Activated naive CD4-positive, alpha-beta T cell treated with Interleukin-2 at 50 U/mL for 16 hours (primary cell): Measurements from ENCODE around the gene CCDC171.
"Not testable (repeated sequence)": the region's sequence is repeated elsewhere in the genome, so short reads cannot be mapped to it uniquely, and the experiment has no call there.

ENCODE experiments used
- DNase-seq: peaks from one replicate; pipeline ENCODE4 v3.0.0-alpha.2; 2020

CCDC171 gene

GRCh38 chr9:15552636-15553527 lies at the start of gene CCDC171:
TSS of gene CCDC171 (plus strand) at chr9:15553043. CDS start at chr9:15564089, 11,046 bp downstream.
- peak; percentile 85 for DNase-seq

GRCh38 chr9:15505921-15506320 lies 46.9 kb upstream of the CCDC171 start:
- DNase-seq: no peak

- peak; percentile 69 for DNase-seq
Observed at GRCh38 chr9:15509931-15510788, 42.7 kb upstream of the CCDC171 start.

GRCh38 chr9:15510789-15511575 lies 41.9 kb upstream of the CCDC171 start, which contains the start of gene PSIP1:
TSS of gene PSIP1 (minus strand) at chr9:15510970. CDS start at chr9:15510188, 782 bp downstream.
- DNase-seq: peak; percentile 89

GRCh38 chr9:15512204-15512603 lies 40.6 kb upstream of the CCDC171 start:
- no peak for DNase-seq

GRCh38 chr9:15512889-15513288 lies 40.0 kb upstream of the CCDC171 start:
- DNase-seq: no peak

- no peak for DNase-seq
Observed at GRCh38 chr9:15513335-15513734, 39.5 kb upstream of the CCDC171 start.

- DNase-seq: no peak
Observed at GRCh38 chr9:15519831-15520230, 33.0 kb upstream of the CCDC171 start.

- no peak for DNase-seq
Observed at GRCh38 chr9:15521254-15521653, 31.6 kb upstream of the CCDC171 start.

GRCh38 chr9:15522130-15522755 lies 30.6 kb upstream of the CCDC171 start:
- DNase-seq: no peak

- no peak for DNase-seq
Observed at GRCh38 chr9:15524845-15525455, 27.9 kb upstream of the CCDC171 start.

- DNase-seq: no peak
Observed at GRCh38 chr9:15525958-15526357, 26.9 kb upstream of the CCDC171 start.

- DNase-seq: not testable (repeated sequence)
Observed at GRCh38 chr9:15527035-15527434, 25.8 kb upstream of the CCDC171 start.

- no peak for DNase-seq
Observed at GRCh38 chr9:15529566-15530324, 23.1 kb upstream of the CCDC171 start.

- no peak for DNase-seq
Observed at GRCh38 chr9:15531380-15531779, 21.5 kb upstream of the CCDC171 start.

GRCh38 chr9:15541872-15542271 lies 11.0 kb upstream of the CCDC171 start:
- no peak for DNase-seq

- DNase-seq: no peak
Observed at GRCh38 chr9:15542624-15543023, 10.2 kb upstream of the CCDC171 start.

- DNase-seq: no peak
Observed at GRCh38 chr9:15543047-15543813, 9.6 kb upstream of the CCDC171 start.

- no peak for DNase-seq
Observed at GRCh38 chr9:15549611-15550010, 3.2 kb upstream of the CCDC171 start.

- DNase-seq: no peak
Observed at GRCh38 chr9:15553528-15553898, 670 bp downstream of the CCDC171 start.
